LNCaP clone FGC (cell line): Measurements from ENCODE around the gene RITA1.
A peak's percentile ranks its signal among the peaks of the same experiment; 100 is the strongest.

Experiments
- DNase-seq: peaks from one replicate; pipeline ENCODE4 v3.0.0-alpha.2; 2011; ENCODE audit warnings: low read depth
- H3K4me3 ChIP-seq: 2 replicates; pipeline ENCODE4 v1.5.1; 2011; ENCODE audit warnings: mild to moderate bottlenecking, low read depth, low read length, control low read depth
- TF ChIP-seq, protein P1 (sequence below): IDR thresholded peaks from 2 replicates; pipeline ENCODE4 v1.5.1; 2012; ENCODE audit warnings: mild to moderate bottlenecking; ENCODE audit not compliant: control insufficient read depth, insufficient read depth; ENCODE audit errors: extremely low read depth

Gene RITA1

DNA sequence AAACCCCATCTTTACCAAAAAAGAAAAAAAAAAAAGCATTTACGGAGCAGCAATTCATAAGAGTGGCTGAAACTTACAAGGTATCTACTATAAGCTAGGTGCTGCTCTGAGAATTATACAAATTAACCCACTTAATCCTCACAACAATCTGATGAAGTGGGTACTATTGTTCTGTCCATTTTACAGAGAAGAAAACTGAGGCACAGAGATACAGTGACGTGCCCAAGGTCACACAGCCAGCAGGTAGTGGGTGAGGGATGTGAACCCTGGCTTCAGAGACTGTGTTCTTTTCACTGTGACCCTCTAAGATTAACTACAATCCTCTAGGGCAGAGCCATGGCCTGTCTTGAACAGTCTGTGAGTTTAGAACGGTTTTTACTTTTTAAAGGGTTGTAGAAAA lies 3.5 kb upstream of the RITA1 start:
- no peak for DNase-seq
- H3K4me3 ChIP-seq, result no peak overlapping the region
- TF ChIP-seq, protein P1, sequence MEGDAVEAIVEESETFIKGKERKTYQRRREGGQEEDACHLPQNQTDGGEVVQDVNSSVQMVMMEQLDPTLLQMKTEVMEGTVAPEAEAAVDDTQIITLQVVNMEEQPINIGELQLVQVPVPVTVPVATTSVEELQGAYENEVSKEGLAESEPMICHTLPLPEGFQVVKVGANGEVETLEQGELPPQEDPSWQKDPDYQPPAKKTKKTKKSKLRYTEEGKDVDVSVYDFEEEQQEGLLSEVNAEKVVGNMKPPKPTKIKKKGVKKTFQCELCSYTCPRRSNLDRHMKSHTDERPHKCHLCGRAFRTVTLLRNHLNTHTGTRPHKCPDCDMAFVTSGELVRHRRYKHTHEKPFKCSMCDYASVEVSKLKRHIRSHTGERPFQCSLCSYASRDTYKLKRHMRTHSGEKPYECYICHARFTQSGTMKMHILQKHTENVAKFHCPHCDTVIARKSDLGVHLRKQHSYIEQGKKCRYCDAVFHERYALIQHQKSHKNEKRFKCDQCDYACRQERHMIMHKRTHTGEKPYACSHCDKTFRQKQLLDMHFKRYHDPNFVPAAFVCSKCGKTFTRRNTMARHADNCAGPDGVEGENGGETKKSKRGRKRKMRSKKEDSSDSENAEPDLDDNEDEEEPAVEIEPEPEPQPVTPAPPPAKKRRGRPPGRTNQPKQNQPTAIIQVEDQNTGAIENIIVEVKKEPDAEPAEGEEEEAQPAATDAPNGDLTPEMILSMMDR, result no peak

DNA sequence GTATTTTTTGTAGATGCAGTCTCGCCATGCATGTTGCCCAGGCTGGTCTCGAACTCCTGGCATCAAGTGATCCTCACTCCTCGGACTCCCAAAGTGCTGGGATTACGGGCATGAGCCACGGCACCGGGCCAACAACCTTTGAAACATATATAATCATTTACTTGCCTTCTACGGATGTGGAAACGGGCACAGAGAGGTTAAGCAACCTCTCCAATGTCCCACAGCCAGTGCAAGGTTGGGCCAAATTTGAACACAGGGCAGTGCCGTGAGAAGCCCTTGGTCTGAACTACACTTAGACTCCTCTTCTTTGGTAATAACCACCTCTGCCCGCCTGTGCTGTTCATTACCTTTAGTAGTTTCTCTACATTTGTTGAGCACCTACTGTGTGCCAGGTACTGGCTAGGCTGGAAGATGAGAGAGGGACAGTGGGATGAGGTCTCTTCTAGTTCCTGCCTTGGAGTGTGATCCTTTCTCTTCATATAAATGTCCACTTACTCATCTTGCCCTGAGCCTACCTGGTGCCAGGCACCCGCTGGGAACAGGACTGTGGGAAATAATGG lies 2.4 kb upstream of the RITA1 start:
- no peak for DNase-seq
- no peak overlapping the region for H3K4me3 ChIP-seq
- TF ChIP-seq, protein P1, result no peak

DNA sequence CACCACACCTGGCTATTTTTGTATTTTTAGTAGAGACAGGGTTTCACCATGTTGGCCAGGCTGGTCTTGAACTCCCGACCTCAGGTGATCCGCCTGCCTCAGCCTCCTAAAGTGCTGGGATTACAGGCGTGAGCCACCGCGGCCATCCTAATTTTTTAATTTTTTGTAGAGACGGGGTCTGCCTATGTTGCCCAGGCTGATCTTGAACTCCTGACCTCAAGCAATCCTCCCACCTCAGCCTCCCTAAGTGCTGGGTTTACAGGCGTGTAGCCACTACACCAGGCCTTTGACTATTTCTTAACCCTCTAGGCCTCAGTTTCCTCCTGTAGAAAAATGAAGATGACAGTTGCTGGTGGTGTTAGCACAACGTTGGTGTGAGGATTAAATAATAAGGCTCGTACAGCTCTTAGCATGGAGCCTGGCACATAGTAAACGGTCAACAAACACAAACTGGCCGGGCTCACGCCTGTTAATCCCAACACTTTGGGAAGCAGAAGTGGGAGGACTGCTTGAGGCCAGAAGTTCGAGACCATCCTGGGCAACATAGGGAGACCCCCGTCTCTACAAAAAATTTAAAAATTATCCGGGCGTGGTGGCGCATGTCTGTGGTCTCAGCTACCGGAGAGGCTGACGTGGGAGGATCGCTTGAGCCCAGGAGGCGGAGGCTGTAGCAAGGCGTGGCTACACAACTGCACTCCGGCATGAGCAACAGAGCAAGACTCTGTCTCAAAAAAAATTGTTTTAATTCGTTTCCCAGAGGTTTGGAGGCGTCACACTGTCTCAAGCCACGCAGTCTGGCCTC lies 1.2 kb upstream of the RITA1 start:
- DNase-seq, result no peak
- TF ChIP-seq, protein P1, result no peak
- H3K4me3 ChIP-seq, result peak overlapping the region; percentile 88

DNA sequence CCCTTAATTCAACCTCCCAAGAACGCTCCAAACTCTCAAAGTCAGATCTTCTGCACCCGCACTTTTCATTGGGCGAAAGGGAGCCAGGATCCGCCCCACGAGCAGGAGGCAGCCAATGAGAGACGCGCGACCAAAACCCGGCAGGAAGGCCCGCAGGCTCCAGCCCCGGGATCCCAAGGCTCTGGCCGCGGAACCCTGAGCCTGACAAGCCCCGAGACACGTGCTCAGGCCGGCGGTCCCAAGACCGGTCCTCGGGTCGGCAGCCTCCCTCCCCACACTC lies 681 bp upstream of the RITA1 start:
- H3K4me3 ChIP-seq, result peak overlapping the region; percentile 88
- TF ChIP-seq, protein P1, result no peak
- DNase-seq, result peak; percentile 57

DNA sequence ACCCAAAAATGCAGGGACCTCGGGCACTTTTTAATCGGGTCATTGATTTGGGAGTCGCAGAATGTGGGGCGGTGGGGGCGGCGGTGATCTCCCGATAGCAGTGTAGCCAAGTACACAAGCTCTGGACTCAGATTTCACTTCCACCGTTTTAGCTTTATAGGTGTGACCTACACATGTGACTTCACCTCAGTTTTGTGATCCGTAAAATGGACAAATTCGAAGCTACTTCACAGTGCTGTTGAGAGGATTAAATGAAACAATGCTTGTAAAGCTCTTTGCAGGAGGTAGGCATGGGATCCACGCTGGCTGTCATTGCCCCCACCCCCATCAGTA lies 478 bp downstream of the RITA1 start:
- peak overlapping the region; percentile 88 for H3K4me3 ChIP-seq
- no peak for DNase-seq
- TF ChIP-seq, protein P1, result no peak

DNA sequence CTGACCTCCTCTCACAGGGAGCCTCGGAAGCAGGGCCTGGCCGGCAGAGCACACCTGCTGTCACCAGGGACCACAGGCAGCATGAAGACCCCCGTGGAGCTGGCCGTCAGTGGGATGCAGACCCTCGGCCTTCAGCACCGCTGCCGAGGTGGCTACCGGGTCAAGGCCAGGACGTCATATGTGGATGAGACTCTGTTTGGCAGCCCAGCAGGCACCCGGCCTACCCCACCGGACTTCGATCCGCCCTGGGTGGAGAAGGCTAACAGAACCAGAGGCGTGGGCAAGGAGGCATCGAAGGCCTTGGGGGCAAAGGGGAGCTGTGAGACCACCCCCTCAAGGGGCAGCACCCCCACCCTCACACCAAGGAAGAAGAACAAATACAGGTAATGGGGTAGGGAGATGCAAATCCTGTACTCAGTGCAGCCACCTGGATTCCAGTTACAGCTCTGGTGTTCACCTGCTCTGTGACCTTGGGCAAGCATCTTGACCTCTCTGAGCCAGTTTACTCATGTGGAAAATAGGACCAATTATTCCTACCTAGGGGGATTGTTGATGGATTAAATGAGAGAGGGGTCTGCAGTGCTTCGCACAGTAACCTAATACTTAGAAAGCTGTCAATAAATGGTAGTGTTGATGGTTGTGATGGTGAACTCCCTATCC lies 1.3 kb downstream of the RITA1 start:
- TF ChIP-seq, protein P1, result no peak
- peak overlapping the region; percentile 88 for H3K4me3 ChIP-seq
- no peak for DNase-seq

DNA sequence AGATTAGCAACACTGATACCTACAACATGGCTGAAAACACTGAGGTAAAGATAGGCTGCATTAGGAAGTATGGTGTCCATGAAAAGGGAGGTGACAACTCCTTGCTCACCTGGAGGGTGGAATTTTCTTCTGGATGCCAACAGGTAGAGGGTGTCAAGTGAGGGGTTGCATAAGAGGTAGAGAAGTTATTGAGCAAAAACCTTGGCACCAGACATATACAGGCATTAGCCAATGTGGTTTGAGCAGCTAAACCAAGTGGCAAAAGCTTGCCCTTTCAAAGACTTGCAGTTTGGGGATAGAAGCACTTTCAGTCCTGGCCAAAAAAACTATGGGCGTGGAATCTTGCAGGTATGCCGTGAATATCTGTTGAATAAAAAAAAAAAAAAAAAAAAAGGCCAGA lies 3.8 kb downstream of the RITA1 start:
- TF ChIP-seq, protein P1, result no peak
- no peak for DNase-seq

More for the DNA sequence above, 3.8 kb downstream of the RITA1 start:
- H3K4me3 ChIP-seq, result no peak overlapping the region
